22Rv1 (cell line): ENCODE results near the gene GNG12.

Source experiments
- ZFX ChIP-seq: fragments of 450-650 bp; IDR thresholded peaks from 2 replicates; pipeline ENCODE4 v1.6.1; 2017; ENCODE audit warnings: antibody characterized with exemption, borderline replicate concordance
- TF ChIP-seq, protein P1 (sequence below): fragments of 450-650 bp; IDR thresholded peaks from 2 replicates; pipeline ENCODE4 v1.5.1; 2017; ENCODE audit warnings: mild to moderate bottlenecking

DNA sequence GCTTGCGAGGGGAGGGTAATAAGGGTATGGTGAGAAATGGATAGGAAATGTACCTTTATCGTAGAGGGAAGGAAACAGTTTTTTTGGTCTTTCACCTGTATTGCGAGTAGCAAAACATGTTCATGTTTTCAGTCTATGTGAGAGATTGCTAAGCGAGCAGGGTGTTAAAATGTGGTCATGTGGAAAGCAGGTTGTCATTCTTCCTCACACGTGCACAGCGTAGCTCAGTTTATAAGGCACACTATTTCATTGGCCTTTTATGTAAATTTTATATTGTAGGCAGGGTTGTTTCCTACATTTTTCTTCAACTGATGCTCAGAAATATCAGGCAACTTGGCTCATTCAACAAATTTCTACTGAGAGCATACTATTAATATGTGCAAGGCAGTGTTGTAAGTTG, 18.5 kb upstream of the GNG12 start:
- TF ChIP-seq, protein P1, sequence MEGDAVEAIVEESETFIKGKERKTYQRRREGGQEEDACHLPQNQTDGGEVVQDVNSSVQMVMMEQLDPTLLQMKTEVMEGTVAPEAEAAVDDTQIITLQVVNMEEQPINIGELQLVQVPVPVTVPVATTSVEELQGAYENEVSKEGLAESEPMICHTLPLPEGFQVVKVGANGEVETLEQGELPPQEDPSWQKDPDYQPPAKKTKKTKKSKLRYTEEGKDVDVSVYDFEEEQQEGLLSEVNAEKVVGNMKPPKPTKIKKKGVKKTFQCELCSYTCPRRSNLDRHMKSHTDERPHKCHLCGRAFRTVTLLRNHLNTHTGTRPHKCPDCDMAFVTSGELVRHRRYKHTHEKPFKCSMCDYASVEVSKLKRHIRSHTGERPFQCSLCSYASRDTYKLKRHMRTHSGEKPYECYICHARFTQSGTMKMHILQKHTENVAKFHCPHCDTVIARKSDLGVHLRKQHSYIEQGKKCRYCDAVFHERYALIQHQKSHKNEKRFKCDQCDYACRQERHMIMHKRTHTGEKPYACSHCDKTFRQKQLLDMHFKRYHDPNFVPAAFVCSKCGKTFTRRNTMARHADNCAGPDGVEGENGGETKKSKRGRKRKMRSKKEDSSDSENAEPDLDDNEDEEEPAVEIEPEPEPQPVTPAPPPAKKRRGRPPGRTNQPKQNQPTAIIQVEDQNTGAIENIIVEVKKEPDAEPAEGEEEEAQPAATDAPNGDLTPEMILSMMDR, result no peak
- TF ChIP-seq ZFX, result no peak
